GM12878 (cell line): Measurements from ENCODE around the gene DUS1L. TPM values are rescaled to one million over a fixed set of nuclear protein-coding genes. Genes with fewer than 3 reads are reported as not detected.

Experiments
- ATAC-seq: fragments of 200-7000 bp; cut with Tn5 transposase; 3 replicates; pipeline ENCODE4 v1.9.1; 2020; ENCODE audit warnings: mild to moderate bottlenecking, moderate library complexity
- Bru-seq: library from RNA; stranded (reverse); fragments of 400-500 nt; gene quantifications from one replicate; lab custom pipeline; 2021; lab: Mats Ljungman, UMichigan
- BruChase-seq, 2 experiments: library from RNA; stranded (reverse); fragments of 400-500 nt; gene quantifications; one replicate each; lab custom pipeline; 2021; lab: Mats Ljungman, UMichigan
- BruUV-seq: library from RNA; stranded (reverse); fragments of 400-500 nt; replicated peaks from 2 replicates; lab custom pipeline; 2021; lab: Mats Ljungman, UMichigan
- CTCF ChIA-PET: fragments of 300-600 bp; sonication (Branson Sonifier 250); formaldehyde crosslinking; extraction: SDS; loops from one replicate; lab custom pipeline; 2021; ENCODE audit warnings: inconsistent platforms; lab: Yijun Ruan, JAX
- POLR2A ChIA-PET: fragments of 350-600 bp; formaldehyde crosslinking; extraction: SDS; loops from one replicate; lab custom pipeline; 2021; ENCODE audit warnings: inconsistent platforms; lab: Charles Lee
- RAD21 ChIA-PET: fragments of 300-600 bp; sonication (Branson Sonifier 250); formaldehyde crosslinking; loops from one replicate; lab custom pipeline; 2023; ENCODE audit warnings: antibody characterized with exemption; ENCODE audit not compliant: unreplicated experiment; lab: Charles Lee
- SMC1A ChIA-PET: fragments of 300-600 bp; sonication (Branson Sonifier 250); formaldehyde crosslinking; loops from one replicate; lab custom pipeline; 2023; ENCODE audit not compliant: unreplicated experiment, uncharacterized antibody; lab: Charles Lee
- DNase-seq: peaks from one replicate; pipeline ENCODE4 v3.0.0-alpha.2; 2011; ENCODE audit warnings: low read depth, low spot score
- FAIRE-seq: peaks from 3 replicates; lab custom pipeline; 2011; peaks lifted over from hg19 to GRCh38; lab: Jason Lieb, UNC
- H2AFZ ChIP-seq: 2 replicates; pipeline ENCODE4 v1.6.0; 2011; ENCODE audit warnings: low read depth, low read length, control low read depth; ENCODE audit not compliant: control insufficient read depth
- H3K27ac ChIP-seq: 2 replicates; pipeline ENCODE4 v1.5.1; 2011; ENCODE audit warnings: control low read depth; ENCODE audit not compliant: control insufficient read depth, insufficient read depth
- H3K27me3 ChIP-seq, 2 experiments: replicated peaks in 1 of 2; 2 replicates each; pipeline versions ENCODE4 v1.6.0 to v1.6.1; 2011; ENCODE audit warnings: low read length in 1 of 2; ENCODE audit not compliant: control insufficient read depth in 2 of 2, insufficient read depth in 2 of 2
- H3K36me3 ChIP-seq, 2 experiments: 2 replicates each; pipeline ENCODE4 v1.5.1; 2011; ENCODE audit warnings: low read length in 1 of 2; ENCODE audit not compliant: control insufficient read depth in 2 of 2, insufficient read depth in 2 of 2
- H3K4me1 ChIP-seq: 2 replicates; pipeline ENCODE4 v1.6.1; 2011; ENCODE audit warnings: mild to moderate bottlenecking, low read length, moderate library complexity, mixed read lengths; ENCODE audit not compliant: control insufficient read depth, insufficient read depth
- H3K4me2 ChIP-seq: 2 replicates; pipeline ENCODE4 v1.6.0; 2011; ENCODE audit warnings: control low read depth; ENCODE audit not compliant: control insufficient read depth, insufficient read depth
- H3K4me3 ChIP-seq: fragments of 200-600 bp; sonication (generic); 2 replicates; pipeline ENCODE4 v1.5.1; 2016
- H3K79me2 ChIP-seq: 2 replicates; pipeline ENCODE4 v1.6.0; 2011; ENCODE audit warnings: low read length; ENCODE audit not compliant: control insufficient read depth, insufficient read depth
- H3K9ac ChIP-seq: 2 replicates; pipeline ENCODE4 v1.8.0; 2011; ENCODE audit warnings: low read length, control low read depth, mixed read lengths; ENCODE audit not compliant: control insufficient read depth, insufficient read depth
- H3K9me3 ChIP-seq: replicated peaks from 3 replicates; pipeline ENCODE4 v1.5.1; 2011; ENCODE audit warnings: mild to moderate bottlenecking, low read length; ENCODE audit not compliant: control insufficient read depth, insufficient read depth
- H4K20me1 ChIP-seq: 2 replicates; pipeline ENCODE4 v1.6.0; 2011; ENCODE audit not compliant: control insufficient read depth, insufficient read depth
- BRCA1 ChIP-seq: IDR thresholded peaks from 2 replicates; pipeline ENCODE4 v1.6.1; 2011; ENCODE audit warnings: low read depth, low read length, improper control_type of control experiment
- CBFB ChIP-seq: IDR thresholded peaks from 2 replicates; pipeline ENCODE4 v1.6.1; 2016; ENCODE audit warnings: antibody characterized with exemption, low read depth
- GATAD2B ChIP-seq: fragments of 450-650 bp; conservative IDR thresholded peaks from 2 replicates; pipeline ENCODE4 v1.6.1; 2017; ENCODE audit warnings: low read depth, mild to moderate bottlenecking, moderate library complexity
- MXI1 ChIP-seq: fragments of 150-350 bp; IDR thresholded peaks from 2 replicates; pipeline ENCODE4 v1.6.1; 2011; ENCODE audit warnings: low read depth, mild to moderate bottlenecking, inconsistent platforms, low read length, improper control_type of control experiment
- NR2F1 ChIP-seq: fragments of 450-650 bp; conservative IDR thresholded peaks from 2 replicates; pipeline ENCODE4 v1.6.1; 2017; ENCODE audit warnings: mild to moderate bottlenecking
- PAX8 ChIP-seq: fragments of 450-650 bp; IDR thresholded peaks from 2 replicates; pipeline ENCODE4 v1.6.1; 2017; ENCODE audit warnings: mild to moderate bottlenecking, moderate library complexity
- POLR2A ChIP-seq: IDR thresholded peaks from 2 replicates; pipeline ENCODE4 v1.6.1; 2011; ENCODE audit warnings: low read depth, mild to moderate bottlenecking, low read length
- POLR2AphosphoS2 ChIP-seq: IDR thresholded peaks from 2 replicates; pipeline ENCODE4 v1.6.1; 2011; ENCODE audit warnings: low read depth, mild to moderate bottlenecking, low read length, improper control_type of control experiment, moderate library complexity
- RBBP5 ChIP-seq: fragments of 200-600 bp; sonication (generic); conservative IDR thresholded peaks from 2 replicates; pipeline ENCODE4 v1.6.1; 2016
- SMAD1 ChIP-seq: fragments of 450-650 bp; IDR thresholded peaks from 2 replicates; pipeline ENCODE4 v1.6.1; 2018; ENCODE audit warnings: mild to moderate bottlenecking, low read depth; ENCODE audit not compliant: partially characterized antibody
- SMARCA5 ChIP-seq: fragments of 450-650 bp; IDR thresholded peaks from 2 replicates; pipeline ENCODE4 v1.6.1; 2017; ENCODE audit warnings: mild to moderate bottlenecking
- STAT1 ChIP-seq: fragments of 450-650 bp; conservative IDR thresholded peaks from 2 replicates; pipeline ENCODE4 v1.6.1; 2014; ENCODE audit warnings: antibody characterized with exemption, mild to moderate bottlenecking
- SUPT20H ChIP-seq: IDR thresholded peaks from 2 replicates; pipeline ENCODE4 v1.6.1; 2011; ENCODE audit warnings: low read depth, mild to moderate bottlenecking, low read length, moderate library complexity, borderline replicate concordance; ENCODE audit not compliant: control insufficient read depth
- USF1 ChIP-seq: IDR thresholded peaks from 2 replicates; pipeline ENCODE4 v1.6.1; 2011; ENCODE audit warnings: borderline replicate concordance, low read depth, mild to moderate bottlenecking, moderate library complexity, mixed read lengths, low read length; ENCODE audit not compliant: insufficient read depth; ENCODE audit errors: extremely low read length
- ZBTB40 ChIP-seq: fragments of 450-650 bp; IDR thresholded peaks from 2 replicates; pipeline ENCODE4 v1.6.1; 2016; ENCODE audit warnings: mild to moderate bottlenecking, moderate library complexity, borderline replicate concordance
- ZNF622 ChIP-seq: fragments of 450-650 bp; IDR thresholded peaks from 2 replicates; pipeline ENCODE4 v1.6.1; 2017; ENCODE audit warnings: mild to moderate bottlenecking, inconsistent platforms
- WGBS: methylation state at CpG from one replicate; pipeline ENCODE4 v1.1.6; 2016; ENCODE audit warnings: low lambda C conversion rate; ENCODE audit not compliant: insufficient replicate concordance, insufficient coverage; ENCODE audit errors: missing lambda C conversion rate; 5-methylcytosine and 5-hydroxymethylcytosine counted together
- in situ Hi-C: fragments of 300-500 bp; cut with MboI; formaldehyde crosslinking; loops from 9 replicates; pipeline ENCODE4 v1.14.3; 2018; ENCODE audit warnings: mixed read lengths
- intact Hi-C: fragments of 100-400 bp; cut with micrococcal nuclease; formaldehyde crosslinking; loops from one replicate; pipeline ENCODE4 v1.14.2; 2022; ENCODE audit not compliant: unreplicated experiment
- long read RNA-seq, 2 experiments: library from polyadenylated mRNA; unstranded; transcript quantifications; one replicate each; pipeline ENCODE4 v2.0.0, GENCODE V29; 2019 to 2020
- polyA minus RNA-seq, 3 experiments: library from RNA; depleted of rRNA, polyadenylated mRNA; stranded (reverse); fragments of >200 nt; gene quantifications; 2 replicates each; pipeline ENCODE4 v1.2.3, GENCODE V29; 2011
- polyA plus RNA-seq, 11 experiments: library from polyadenylated mRNA; depleted of rRNA in 4 of 11; unstranded in 6 of 11; stranded (reverse) in 5 of 11; fragments of >200 nt; fragmentation: Nextera tagmentation in 4 of 11; fragmentation: Illumina TruSeq in 1 of 11; extraction: Ambion mirVana in 4 of 11; extraction: Trizol in 1 of 11; gene quantifications; 1 replicate in 1 of 11; 2 replicates in 10 of 11; pipeline versions ENCODE4 v1.2.1 to v1.2.3, GENCODE V29; 2011 to 2016; ENCODE audit warnings: inconsistent platforms in 2 of 11, missing spikeins in 2 of 11, low read depth in 1 of 11
- total RNA-seq, 4 experiments: library from RNA; depleted of rRNA in 3 of 4; stranded (reverse); fragments of >200 nt in 3 of 4; fragmentation: Illumina TruSeq in 1 of 4; extraction: Trizol in 1 of 4; gene quantifications; 2 replicates each; pipeline versions ENCODE4 v1.2.1 to v1.2.3, GENCODE V29; 2013 to 2021

The DUS1L gene
- 56.8 and 75.9 TPM in 2 replicates for total RNA-seq (2013; cell fraction: nucleolus; rRNA removed)
- total RNA-seq (2014; rRNA removed) (107 and 132 TPM in 2 replicates), total RNA-seq (2014; rRNA removed; fragmentation: Illumina TruSeq; extraction: Trizol) (43.3 and 50.3 TPM in 2 replicates), total RNA-seq (2021) (137 and 157 TPM in 2 replicates), polyA plus RNA-seq (2011; rRNA removed) (21.0 and 42.6 TPM in 2 replicates), polyA plus RNA-seq (2014; fragmentation: Illumina TruSeq; extraction: Trizol) (13.8 and 46.5 TPM in 2 replicates), polyA plus RNA-seq (2014; fragmentation: Nextera tagmentation; extraction: Ambion mirVana) (10 to 100 TPM in 1 of 2 experiments, 1 to 10 TPM in 1; 6.1 to 15.3 TPM), polyA plus RNA-seq (2014; rRNA removed) (147 and 155 TPM in 2 replicates), polyA plus RNA-seq (2016; fragmentation: Nextera tagmentation; extraction: Ambion mirVana) (10 to 100 TPM in 1 of 2 experiments, 1 to 10 TPM in 1; 9.7 to 25.4 TPM), polyA minus RNA-seq (2011; rRNA and poly(A)+ RNA removed) (23.4 and 40.3 TPM in 2 replicates), Bru-seq, nascent RNA (percentile 62 among the genes with signal in this experiment), BruChase-seq, experiment 1, labeled RNA remaining after a 6-hour chase (percentile 86 among the genes with signal in this experiment), BruChase-seq, experiment 2, labeled RNA remaining after a 2-hour chase (percentile 74 among the genes with signal in this experiment)
- 52.5 TPM for polyA plus RNA-seq (2011; ENCODE audit: low read depth)
- 77.7 and 101 TPM in 2 replicates for polyA plus RNA-seq (2011; cell fraction: cytosol; rRNA removed)
- 285 and 360 TPM in 2 replicates for polyA plus RNA-seq (2011; cell fraction: nucleus; rRNA removed)
- polyA plus RNA-seq (2012) = 61.7 and 71.7 TPM in 2 replicates
- 25.4 and 29.1 TPM in 2 replicates for polyA minus RNA-seq (2011; cell fraction: cytosol; rRNA and poly(A)+ RNA removed)
- 63.5 and 104 TPM in 2 replicates for polyA minus RNA-seq (2011; cell fraction: nucleus; rRNA and poly(A)+ RNA removed)
- long read RNA-seq, experiment 1, partial matches to known transcripts = 2 of 7 reads
- long read RNA-seq, experiment 1, other reads (novel, unspliced or antisense) = 5 of 7 reads
- long read RNA-seq, experiment 2, partial matches to known transcripts = 3 of 12 reads
- long read RNA-seq, experiment 2, other reads (novel, unspliced or antisense) = 8 of 12 reads

- Histone ChIP-seq H4K20me1 (no peaks in the 10 kb centered on the region), H2AFZ (peak within 1 kb of the TSS; percentile 85), H3K4me3 (peak within 1 kb of the TSS; percentile 90), H3K27ac (peak within 1 kb of the TSS; percentile 65), H3K27me3 (no peaks in the 10 kb centered on the region), H3K9ac (peak within 1 kb of the TSS; percentile 90), H3K4me1 (peaks cover 8% of the 10 kb centered on the region), H3K79me2 (peaks cover 20% of the 10 kb centered on the region), H3K4me2 (peak within 1 kb of the TSS; percentile 82), H3K9me3 (no peaks in the 10 kb centered on the region), H3K36me3 (peaks cover 3 to 4% of the 10 kb centered on the region in 2 experiments; a peak in 3 of 4 replicates)
- ChIA-PET POLR2A (interaction anchor here (0.6 to 1.5 kb wide), 5 partner anchors 10 to 66 kb away, joined by 3 to 8 read pairs (median 4); partner anchors contain the start of genes DCXR and FASN), CTCF (interaction anchor here (1.0 kb wide), 2 partner anchors 28 to 31 kb away, joined by 3 to 5 read pairs; partner anchors contain the start of gene DCXR), RAD21 (no interaction called here), SMC1A (interaction anchor here (2.2 kb wide), 1 partner anchor 28 kb away, joined by 5 read pairs; the partner anchor contains the start of gene DCXR)
- TSS peak; percentile 93 for BruUV-seq
- in situ Hi-C loops = no loop called here
- ATAC-seq (peak; percentile 75), FAIRE-seq (peak; percentile 56), DNase-seq (no peak)
- intact Hi-C loops = no loop called here
- 11% methylated on average over 69 of the region's 88 CpGs for WGBS
- no peak for TF ChIP-seq ZNF622
- peak; percentile 82 for TF ChIP-seq MXI1
- peak; percentile 7; the same call in 1 of the 2 replicates for TF ChIP-seq BRCA1
- peak; percentile 95 for TF ChIP-seq ZBTB40
- TF ChIP-seq SMARCA5 = peak; percentile 88
- TF ChIP-seq PAX8 = no peak
- TF ChIP-seq STAT1 = no peak
- peak; percentile 100 for TF ChIP-seq NR2F1
- peak; percentile 75 for TF ChIP-seq POLR2A
- TF ChIP-seq USF1 = peak; percentile 41
- no peak for TF ChIP-seq SUPT20H
- no peak for TF ChIP-seq RBBP5
- peak; percentile 93 for TF ChIP-seq GATAD2B
- TF ChIP-seq SMAD1 = no peak
- TF ChIP-seq CBFB = no peak
- TF ChIP-seq POLR2AphosphoS2 = peak; percentile 82
Observed at GRCh38 chr17:82065638-82066303, at the start of gene DUS1L. Gene DUS1L, minus strand, starts transcription at chr17:82065804. Its CDS starts 745 bp downstream, at chr17:82065059.
